Nephron (organoid): ENCODE data around the gene DUSP1.
"Not testable (repeated sequence)": the region's sequence is repeated elsewhere in the genome, so short reads cannot be mapped to it uniquely, and the experiment has no call there.

Experiments used
- H3K27ac Mint-ChIP-seq, 3 experiments: 2 replicates each; pipeline ENCODE4 v1.8.0; 2020; ENCODE audit warnings: mixed read lengths in 3 of 3, mild to moderate bottlenecking in 2 of 3, moderate library complexity in 1 of 3
- H3K27me3 Mint-ChIP-seq: 2 replicates; pipeline ENCODE4 v1.8.0; 2021; ENCODE audit warnings: low read depth, mild to moderate bottlenecking, moderate library complexity, mixed read lengths
- H3K36me3 Mint-ChIP-seq: 2 replicates; pipeline ENCODE4 v1.8.0; 2020; ENCODE audit warnings: low read depth, mixed read lengths
- H3K4me1 Mint-ChIP-seq: 2 replicates; pipeline ENCODE4 v1.8.0; 2020; ENCODE audit warnings: mixed read lengths
- H3K4me3 Mint-ChIP-seq, 3 experiments: 2 replicates each; pipeline ENCODE4 v1.8.0; 2020; ENCODE audit warnings: mild to moderate bottlenecking in 3 of 3, mixed read lengths in 3 of 3, moderate library complexity in 2 of 3
- H3K9me3 Mint-ChIP-seq: 2 replicates; pipeline ENCODE4 v1.8.0; 2020; ENCODE audit warnings: mixed read lengths
- CTCF ChIP-seq, 3 experiments: fragments of 200-600 bp; sonication (generic); IDR thresholded peaks; one replicate each; pipeline ENCODE4 v1.5.0; 2021; ENCODE audit warnings: antibody characterized with exemption in 3 of 3; ENCODE audit not compliant: unreplicated experiment in 3 of 3

The DUSP1 gene

DNA sequence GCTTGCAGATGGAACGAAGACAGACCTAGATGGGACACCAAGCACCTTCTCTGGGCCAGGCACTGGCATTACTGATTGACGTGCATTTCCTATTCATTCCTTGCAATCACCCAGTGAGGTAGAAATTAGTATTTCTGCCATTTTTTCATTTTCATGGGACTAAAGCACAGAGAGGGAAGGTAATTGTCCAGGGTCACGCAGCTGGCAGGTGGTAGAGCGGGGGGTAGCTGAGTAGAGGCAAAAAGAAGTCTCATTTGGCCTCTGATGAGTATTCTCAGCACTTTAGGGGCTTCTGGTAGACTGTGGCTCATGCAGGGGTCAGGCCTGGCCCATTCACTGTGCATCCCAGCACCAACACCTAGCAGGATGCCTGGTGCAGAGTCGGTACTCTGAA lies 19.5 kb upstream of the DUSP1 start:
- no peak for TF ChIP-seq CTCF (IDR thresholded peaks at IDR 0.05; ENCODE audit: unreplicated experiment in 3 of 3)
- Mint-ChIP-seq H3K27ac (peak overlapping the region; percentile 15 to 62 (median 51)), H3K27me3 (no peaks in the 10 kb centered on the region), H3K4me1 (peaks cover 32% of the 10 kb centered on the region), H3K9me3 (no peaks in the 10 kb centered on the region), H3K36me3 (no peaks in the 10 kb centered on the region), H3K4me3 (no peak overlapping the region)

DNA sequence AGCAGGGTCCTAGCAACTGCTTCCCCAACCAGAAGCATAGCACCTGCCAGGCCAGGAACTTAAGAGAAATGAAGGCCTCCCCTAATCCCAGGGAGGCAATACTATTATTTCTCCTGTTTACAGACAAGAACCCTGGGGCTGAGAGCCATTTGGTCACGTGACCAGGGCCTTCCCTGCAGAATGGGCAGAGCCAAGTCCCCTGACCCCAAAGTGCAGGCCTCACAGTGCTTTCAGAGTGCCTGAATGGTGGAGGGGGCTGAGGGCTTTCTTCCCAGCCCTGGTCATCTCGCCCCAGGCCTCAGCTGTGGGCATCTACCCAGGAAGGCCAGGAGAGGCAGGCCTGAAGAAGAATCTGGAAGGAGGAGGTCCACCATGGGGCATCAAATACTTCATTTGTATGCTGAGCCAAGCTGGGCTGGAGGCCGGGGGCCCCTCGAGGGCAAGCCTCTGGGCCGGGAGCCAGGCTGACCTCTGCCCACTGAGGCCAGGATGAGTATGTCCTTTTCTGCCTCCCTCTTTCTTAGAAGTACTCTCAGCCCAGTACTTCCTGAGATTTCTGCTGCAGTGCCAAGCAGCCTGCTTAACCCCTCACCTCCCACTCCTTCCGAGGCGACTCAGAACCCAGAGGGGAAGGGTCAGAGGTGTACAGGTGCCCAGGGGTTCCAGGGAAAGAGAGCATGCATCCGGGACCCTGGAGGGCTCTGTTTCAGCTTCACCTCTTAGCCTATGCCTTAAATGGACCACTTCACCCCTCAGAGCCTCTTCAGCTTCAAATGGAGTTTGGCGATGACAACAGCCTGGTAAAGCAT lies 18.9 kb upstream of the DUSP1 start:
- H3K4me1 Mint-ChIP-seq = peaks cover 26% of the 10 kb centered on the region
- H3K36me3 Mint-ChIP-seq = no peaks in the 10 kb centered on the region
- H3K27me3 Mint-ChIP-seq = no peaks in the 10 kb centered on the region
- peak overlapping the region in 2 of 3 experiments; percentile 51 to 62 for H3K27ac Mint-ChIP-seq
- no peaks in the 10 kb centered on the region for H3K9me3 Mint-ChIP-seq
- no peak overlapping the region for H3K4me3 Mint-ChIP-seq
- no peak for TF ChIP-seq CTCF (IDR thresholded peaks at IDR 0.05; ENCODE audit: unreplicated experiment in 3 of 3)

- H3K27me3 Mint-ChIP-seq = no peaks in the 10 kb centered on the region
- no peak for TF ChIP-seq CTCF (IDR thresholded peaks at IDR 0.05; ENCODE audit: unreplicated experiment in 3 of 3)
- peak overlapping the region in 2 of 3 experiments; percentile 23 to 25 for H3K27ac Mint-ChIP-seq
- no peak overlapping the region for H3K4me3 Mint-ChIP-seq
- no peaks in the 10 kb centered on the region for H3K9me3 Mint-ChIP-seq
- peaks cover 22% of the 10 kb centered on the region for H3K4me1 Mint-ChIP-seq
- no peaks in the 10 kb centered on the region for H3K36me3 Mint-ChIP-seq
Observed at GRCh38 chr5:172788771-172789686, 18.0 kb upstream of the DUSP1 start.

DNA sequence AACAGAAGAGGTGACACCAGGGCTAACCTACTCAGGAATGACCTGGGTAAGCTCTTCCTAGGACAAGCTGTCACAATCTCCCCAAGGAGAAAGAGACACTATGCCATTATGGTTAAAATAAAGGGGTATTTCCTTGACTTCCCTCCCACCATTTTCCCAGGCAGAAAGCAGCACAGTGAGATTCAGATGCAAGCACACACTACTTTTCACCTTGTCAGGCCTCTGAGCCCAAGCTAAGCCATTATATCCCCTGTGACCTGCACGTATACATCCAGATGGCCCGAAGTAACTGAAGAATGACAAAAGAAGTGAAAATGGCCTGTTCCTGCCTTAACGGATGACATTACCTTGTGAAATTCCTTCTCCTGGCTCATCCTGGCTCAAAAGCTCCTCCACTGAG lies 16.5 kb upstream of the DUSP1 start:
- not testable (repeated sequence) for H3K27ac Mint-ChIP-seq, H3K27me3 Mint-ChIP-seq, H3K9me3 Mint-ChIP-seq, H3K36me3 Mint-ChIP-seq, H3K4me3 Mint-ChIP-seq
- peaks cover 12% of the 10 kb centered on the region for H3K4me1 Mint-ChIP-seq

GRCh38 chr5:172786736-172787462 lies 15.9 kb upstream of the DUSP1 start:
- no peaks in the 10 kb centered on the region for H3K9me3 Mint-ChIP-seq
- no peaks in the 10 kb centered on the region for H3K36me3 Mint-ChIP-seq
- TF ChIP-seq CTCF (IDR thresholded peaks at IDR 0.05; ENCODE audit: unreplicated experiment in 3 of 3) = no peak
- no peak overlapping the region for H3K4me3 Mint-ChIP-seq
- no peak overlapping the region for H3K27ac Mint-ChIP-seq
- H3K27me3 Mint-ChIP-seq = no peaks in the 10 kb centered on the region
- peaks cover 11% of the 10 kb centered on the region for H3K4me1 Mint-ChIP-seq
